ENCODE measurements around the gene SGK1.
"Not testable (repeated sequence)": the region's sequence is repeated elsewhere in the genome, so short reads cannot be mapped to it uniquely, and the experiment has no call there.

Gene SGK1

GRCh38 chr6:134230940-134231339 is 87.0 kb downstream of the SGK1 start:
- DNase-seq (ENCODE audit: low read depth in 3 of 3, low spot score in 1 of 3) = no peak

GRCh38 chr6:134230087-134230700 is 87.7 kb downstream of the SGK1 start:
- DNase-seq (ENCODE audit: low read depth in 3 of 3, low spot score in 1 of 3) = no peak

GRCh38 chr6:134229520-134229919 is 88.4 kb downstream of the SGK1 start:
- DNase-seq (ENCODE audit: low read depth in 3 of 3, low spot score in 1 of 3) = no peak

- DNase-seq (ENCODE audit: low read depth in 3 of 3, low spot score in 1 of 3) = no peak
These were observed 94.0 kb downstream of the SGK1 start for GRCh38 chr6:134223796-134224420.

- DNase-seq (ENCODE audit: low read depth in 3 of 3, low spot score in 1 of 3) = no peak
These were observed 96.7 kb downstream of the SGK1 start for GRCh38 chr6:134221250-134221649.

- DNase-seq (ENCODE audit: low read depth in 3 of 3, low spot score in 1 of 3) = no peak
These were observed 100.1 kb downstream of the SGK1 start for GRCh38 chr6:134217798-134218140.

- no peak for DNase-seq (ENCODE audit: low read depth in 3 of 3, low spot score in 1 of 3)
These were observed 100.7 kb downstream of the SGK1 start for GRCh38 chr6:134217105-134217797.

GRCh38 chr6:134216301-134217010 is 101.5 kb downstream of the SGK1 start:
- no peak for DNase-seq (ENCODE audit: low read depth in 3 of 3, low spot score in 1 of 3)

- not testable (repeated sequence) for DNase-seq (ENCODE audit: low read depth in 3 of 3, low spot score in 1 of 3)
These were observed 104.5 kb downstream of the SGK1 start for GRCh38 chr6:134213410-134213809.

GRCh38 chr6:134211297-134211696 is 106.6 kb downstream of the SGK1 start:
- no peak for DNase-seq (ENCODE audit: low read depth in 3 of 3, low spot score in 1 of 3)

- DNase-seq (ENCODE audit: low read depth in 3 of 3, low spot score in 1 of 3) = no peak
These were observed 110.5 kb downstream of the SGK1 start for GRCh38 chr6:134207421-134207820.

- no peak for DNase-seq (ENCODE audit: low read depth in 3 of 3, low spot score in 1 of 3)
These were observed 112.5 kb downstream of the SGK1 start for GRCh38 chr6:134205366-134205765.

- not testable (repeated sequence) for DNase-seq (ENCODE audit: low read depth in 3 of 3, low spot score in 1 of 3)
These were observed 113.2 kb downstream of the SGK1 start for GRCh38 chr6:134204759-134205158.

- DNase-seq (ENCODE audit: low read depth in 3 of 3, low spot score in 1 of 3) = no peak
These were observed 113.9 kb downstream of the SGK1 start for GRCh38 chr6:134204031-134204430.

GRCh38 chr6:134201716-134202115 is 116.2 kb downstream of the SGK1 start:
- DNase-seq (ENCODE audit: low read depth in 3 of 3, low spot score in 1 of 3) = no peak

GRCh38 chr6:134199848-134200606 is 117.9 kb downstream of the SGK1 start:
- no peak for DNase-seq (ENCODE audit: low read depth in 3 of 3, low spot score in 1 of 3)

GRCh38 chr6:134198093-134198492 is 119.8 kb downstream of the SGK1 start:
- DNase-seq (ENCODE audit: low read depth in 3 of 3, low spot score in 1 of 3) = no peak

GRCh38 chr6:134197685-134198084 is 120.2 kb downstream of the SGK1 start:
- DNase-seq (ENCODE audit: low read depth in 3 of 3, low spot score in 1 of 3) = not testable (repeated sequence)

- DNase-seq (ENCODE audit: low read depth in 3 of 3, low spot score in 1 of 3) = no peak
These were observed 121.2 kb downstream of the SGK1 start for GRCh38 chr6:134196568-134197193.

- no peak for DNase-seq (ENCODE audit: low read depth in 3 of 3, low spot score in 1 of 3)
These were observed 121.9 kb downstream of the SGK1 start for GRCh38 chr6:134195985-134196384.

Measured in stimulated activated CD4-positive, alpha-beta T cell treated with anti-CD3 and anti-CD28 coated beads, TNF-alpha, amount 100 ng/mL, for 1 hour (primary cell).